HuH-7 (cell line): ENCODE results near the gene HAAO.
A peak's percentile ranks its signal among the peaks of the same experiment; 100 is the strongest.

ENCODE experiments used
- DNase-seq: peaks from one replicate; pipeline ENCODE4 v3.0.0; 2011; ENCODE audit warnings: low spot score

The HAAO gene

GRCh38 chr2:42813763-42814162, 21.4 kb upstream of the HAAO start:
- DNase-seq = no peak

GRCh38 chr2:42812899-42813479, 20.6 kb upstream of the HAAO start:
- DNase-seq = no peak

GRCh38 chr2:42810971-42811811, 18.8 kb upstream of the HAAO start:
- DNase-seq = peak; percentile 55

- peak; percentile 71 for DNase-seq
Measured at GRCh38 chr2:42810121-42810970, 18.0 kb upstream of the HAAO start.

- DNase-seq = peak; percentile 35
Measured at GRCh38 chr2:42809819-42810120, 17.4 kb upstream of the HAAO start.

- DNase-seq = no peak
Measured at GRCh38 chr2:42809131-42809818, 16.9 kb upstream of the HAAO start.

GRCh38 chr2:42808301-42808700, 15.9 kb upstream of the HAAO start:
- no peak for DNase-seq

GRCh38 chr2:42806786-42807185, 14.4 kb upstream of the HAAO start:
- no peak for DNase-seq

- no peak for DNase-seq
Measured at GRCh38 chr2:42804891-42805290, 12.5 kb upstream of the HAAO start.

- DNase-seq = no peak
Measured at GRCh38 chr2:42804338-42804737, 12.0 kb upstream of the HAAO start.

GRCh38 chr2:42802150-42802549, 9.8 kb upstream of the HAAO start:
- no peak for DNase-seq

GRCh38 chr2:42801381-42801780, 9.0 kb upstream of the HAAO start:
- DNase-seq = no peak

GRCh38 chr2:42800981-42801380, 8.6 kb upstream of the HAAO start:
- DNase-seq = no peak

GRCh38 chr2:42800461-42800962, 8.1 kb upstream of the HAAO start:
- DNase-seq = no peak

- no peak for DNase-seq
Measured at GRCh38 chr2:42799881-42800280, 7.5 kb upstream of the HAAO start.

- DNase-seq = no peak
Measured at GRCh38 chr2:42797281-42797680, 4.9 kb upstream of the HAAO start.

GRCh38 chr2:42796427-42797248, 4.3 kb upstream of the HAAO start:
- DNase-seq = no peak

GRCh38 chr2:42795841-42796301, 3.5 kb upstream of the HAAO start:
- DNase-seq = no peak

GRCh38 chr2:42795275-42795674, 2.9 kb upstream of the HAAO start:
- DNase-seq = no peak

GRCh38 chr2:42794271-42795046, 2.1 kb upstream of the HAAO start:
- DNase-seq = peak; percentile 78
